Measurements from ENCODE around the gene ERMARD. TPM values are rescaled to one million over a fixed set of nuclear protein-coding genes. Genes with fewer than 3 reads are reported as not detected.

The ERMARD gene
- total and polyA plus RNA-seq, 4 donors, result 10.3 to 72.8 (median 22.1) TPM

DNA sequence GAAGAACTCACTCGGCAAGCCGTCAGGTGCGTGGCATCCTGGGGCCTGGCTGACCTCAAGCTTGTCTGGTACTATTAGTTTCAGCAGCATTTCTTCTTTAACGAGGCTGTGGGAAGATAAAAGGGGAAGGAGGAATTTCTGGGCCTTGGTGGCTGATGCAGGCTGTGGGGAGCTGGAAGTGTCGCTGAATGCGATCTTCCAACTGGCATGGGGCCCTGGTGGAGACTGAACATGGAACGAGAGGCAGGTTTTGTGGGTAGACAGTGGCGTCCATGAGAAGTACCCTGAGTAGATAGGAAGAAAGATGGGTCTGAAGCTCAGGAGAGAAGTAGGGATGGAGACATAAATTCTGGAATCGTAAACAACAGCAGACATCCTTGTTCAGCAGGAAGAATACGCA is 23.9 kb downstream of the ERMARD start:
- H3K36me3 ChIP-seq (ENCODE audit: control insufficient read depth in 1 of 2, insufficient read depth in 2 of 2, low read length in 1 of 2), result peaks cover 0 to 9% of the 10 kb centered on the region in 2 donors

DNA sequence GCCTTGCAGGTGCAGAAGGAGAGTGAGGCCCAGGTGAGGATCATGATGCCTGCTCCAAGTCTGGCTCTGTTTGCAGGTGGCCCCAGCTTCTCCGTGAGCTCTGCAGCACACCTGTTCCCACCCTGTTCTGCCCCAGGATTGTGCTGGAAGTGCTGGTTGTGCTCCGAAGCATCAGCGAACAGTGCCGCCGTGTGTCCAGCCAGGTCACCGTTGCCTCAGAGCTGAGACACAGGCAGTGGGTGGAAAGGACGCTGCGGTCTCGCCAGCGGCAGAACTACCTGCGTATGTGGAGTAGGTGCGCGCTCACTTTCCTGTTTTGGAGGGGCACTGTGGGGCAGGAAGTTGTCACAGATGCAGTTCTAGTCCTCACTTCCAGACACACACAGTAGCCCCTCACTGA is 25.0 kb downstream of the ERMARD start:
- intact Hi-C loops (cut with DNase I), result no loop called here
- peaks cover 0 to 9% of the 10 kb centered on the region in 2 donors for H3K36me3 ChIP-seq (ENCODE audit: control insufficient read depth in 1 of 2, insufficient read depth in 2 of 2, low read length in 1 of 2)
- H3K27me3 ChIP-seq (ENCODE audit: control insufficient read depth in 1 of 2, insufficient read depth in 2 of 2, low read length in 1 of 2), result no peaks in the 10 kb centered on the region
- no peak overlapping the region for H3K4me3 ChIP-seq (ENCODE audit: low read length in 2 of 2)
- ATAC-seq (ENCODE audit: low FRiP score) (no peak), DNase-seq (no peak)
- H3K9me3 ChIP-seq (ENCODE audit: control insufficient read depth, low read length), result no peaks in the 10 kb centered on the region
- H3K27ac ChIP-seq (ENCODE audit: low read depth in 1 of 2, low read length in 2 of 2), result no peak overlapping the region
- no peaks in the 10 kb centered on the region for H3K4me1 ChIP-seq (ENCODE audit: control insufficient read depth in 1 of 2, insufficient read depth in 2 of 2, low read length in 2 of 2)
- 96% methylated on average over 13 of the region's 13 CpGs for WGBS, 2 donors

More for the DNA sequence above, 23.9 kb downstream of the ERMARD start:
- intact Hi-C loops (cut with DNase I), result no loop called here
- no peaks in the 10 kb centered on the region for H3K9me3 ChIP-seq (ENCODE audit: control insufficient read depth, low read length)
- H3K27me3 ChIP-seq (ENCODE audit: control insufficient read depth in 1 of 2, insufficient read depth in 2 of 2, low read length in 1 of 2), result no peaks in the 10 kb centered on the region
- ATAC-seq (ENCODE audit: low FRiP score) (no peak), DNase-seq (no peak)
- no peak overlapping the region for H3K27ac ChIP-seq (ENCODE audit: low read depth in 1 of 2, low read length in 2 of 2)
- H3K4me3 ChIP-seq (ENCODE audit: low read length in 2 of 2), result no peak overlapping the region
- WGBS, 2 donors, result 91 to 93% methylated on average over 10 of the region's 10 CpGs
- H3K4me1 ChIP-seq (ENCODE audit: control insufficient read depth in 1 of 2, insufficient read depth in 2 of 2, low read length in 2 of 2), result no peaks in the 10 kb centered on the region

DNA sequence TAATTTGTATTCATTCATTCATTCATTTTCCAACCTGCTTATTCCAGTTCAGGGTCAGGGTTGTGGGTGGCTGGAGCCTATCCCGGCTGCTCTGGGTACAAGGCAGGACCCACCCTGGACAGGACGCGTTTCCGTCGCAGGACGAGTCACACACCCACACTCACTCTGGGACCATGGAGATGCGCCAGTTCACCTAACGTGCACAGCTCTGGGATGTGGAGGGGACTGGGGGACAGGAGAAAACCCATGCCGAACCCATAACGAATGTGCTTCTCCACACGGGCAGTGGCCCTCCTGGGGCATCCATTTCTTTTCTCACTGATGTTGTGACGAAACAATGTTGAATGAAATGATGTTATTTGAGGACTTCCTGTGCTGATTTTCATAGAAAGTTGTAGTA is 26.5 kb downstream of the ERMARD start:
- ATAC-seq (ENCODE audit: low FRiP score) (no peak), DNase-seq (no peak)
- Histone ChIP-seq H3K27ac (ENCODE audit: low read depth in 1 of 2, low read length in 2 of 2) (no peak overlapping the region), H3K4me3 (ENCODE audit: low read length in 2 of 2) (no peak overlapping the region), H3K9me3 (ENCODE audit: control insufficient read depth, low read length) (no peaks in the 10 kb centered on the region), H3K36me3 (ENCODE audit: control insufficient read depth in 1 of 2, insufficient read depth in 2 of 2, low read length in 1 of 2) (peaks cover 0 to 9% of the 10 kb centered on the region in 2 donors), H3K27me3 (ENCODE audit: control insufficient read depth in 1 of 2, insufficient read depth in 2 of 2, low read length in 1 of 2) (no peaks in the 10 kb centered on the region), H3K4me1 (ENCODE audit: control insufficient read depth in 1 of 2, insufficient read depth in 2 of 2, low read length in 2 of 2) (no peaks in the 10 kb centered on the region)
- WGBS, 2 donors, result 87 to 91% methylated on average over 12 of the region's 12 CpGs
- intact Hi-C loops (cut with DNase I), result no loop called here

DNA sequence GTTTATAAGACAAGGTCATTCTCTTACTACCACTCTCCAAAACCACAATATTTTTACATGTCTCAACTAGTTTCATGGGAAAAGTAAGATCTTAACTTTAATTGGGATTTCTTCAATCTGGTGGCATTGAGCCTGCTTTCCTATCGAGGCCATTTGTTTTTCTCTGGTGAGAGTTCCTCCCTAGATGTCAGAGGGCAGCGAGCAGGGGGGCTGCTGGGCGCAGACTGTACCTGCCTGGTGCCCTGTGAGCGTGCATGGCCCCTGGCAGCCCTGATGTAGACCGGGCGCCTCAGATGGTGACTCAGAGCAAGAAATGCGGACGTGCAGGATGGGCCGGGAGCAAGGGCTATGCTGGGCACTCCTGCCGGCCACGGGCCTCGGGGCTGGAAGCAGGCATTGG is 27.2 kb downstream of the ERMARD start:
- Histone ChIP-seq H3K9me3 (ENCODE audit: control insufficient read depth, low read length) (no peaks in the 10 kb centered on the region), H3K36me3 (ENCODE audit: control insufficient read depth in 1 of 2, insufficient read depth in 2 of 2, low read length in 1 of 2) (peaks cover 0 to 9% of the 10 kb centered on the region in 2 donors)
- no peak for ATAC-seq (ENCODE audit: low FRiP score)

DNA sequence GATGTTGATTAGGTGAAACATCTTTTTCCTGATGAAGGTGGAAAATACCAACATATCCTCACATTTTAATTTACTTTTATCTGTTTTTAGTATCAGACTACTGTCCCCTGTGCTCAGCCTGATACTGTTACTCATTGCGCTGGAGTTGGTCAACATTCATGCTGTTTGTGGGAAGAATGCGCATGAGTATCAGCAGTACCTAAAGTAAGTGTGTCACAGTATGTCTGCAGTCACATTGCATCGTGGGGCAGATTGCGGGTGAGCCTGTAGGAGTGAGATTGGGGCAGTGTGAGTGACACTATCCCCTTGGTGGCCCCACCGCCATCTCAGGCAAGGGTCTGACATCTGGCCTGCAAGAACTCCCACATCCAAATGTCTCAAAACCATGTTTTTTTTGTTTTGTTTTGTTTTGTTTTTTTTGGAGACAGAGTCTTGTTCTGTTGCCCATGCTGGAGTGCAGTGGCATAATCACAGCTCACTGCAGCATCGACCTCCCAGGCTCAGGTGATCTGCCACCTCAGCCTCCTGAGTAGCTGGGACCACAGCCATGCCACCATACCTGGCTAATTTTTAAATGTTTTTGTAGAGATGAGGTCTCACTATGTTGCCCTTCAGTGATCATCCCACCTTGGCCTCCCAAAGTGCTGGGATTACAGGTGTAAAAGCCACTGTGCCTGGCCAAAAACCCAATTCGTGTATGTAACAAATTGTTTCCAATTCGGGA is 27.8 kb downstream of the ERMARD start:
- intact Hi-C loops (cut with DNase I), result no loop called here
- Histone ChIP-seq H3K36me3 (ENCODE audit: control insufficient read depth in 1 of 2, insufficient read depth in 2 of 2, low read length in 1 of 2) (peaks cover 0 to 9% of the 10 kb centered on the region in 2 donors), H3K9me3 (ENCODE audit: control insufficient read depth, low read length) (no peaks in the 10 kb centered on the region), H3K27me3 (ENCODE audit: control insufficient read depth in 1 of 2, insufficient read depth in 2 of 2, low read length in 1 of 2) (no peaks in the 10 kb centered on the region), H3K27ac (ENCODE audit: low read depth in 1 of 2, low read length in 2 of 2) (no peak overlapping the region), H3K4me3 (ENCODE audit: low read length in 2 of 2) (no peak overlapping the region), H3K4me1 (ENCODE audit: control insufficient read depth in 1 of 2, insufficient read depth in 2 of 2, low read length in 2 of 2) (no peaks in the 10 kb centered on the region)
- 83 to 86% methylated on average over 8 of the region's 8 CpGs for WGBS, 2 donors
- ATAC-seq (ENCODE audit: low FRiP score) (no peak), DNase-seq (no peak)

More for the DNA sequence above, 27.2 kb downstream of the ERMARD start:
- DNase-seq, result no peak
- Histone ChIP-seq H3K4me3 (ENCODE audit: low read length in 2 of 2) (no peak overlapping the region), H3K4me1 (ENCODE audit: control insufficient read depth in 1 of 2, insufficient read depth in 2 of 2, low read length in 2 of 2) (no peaks in the 10 kb centered on the region), H3K27ac (ENCODE audit: low read depth in 1 of 2, low read length in 2 of 2) (no peak overlapping the region), H3K27me3 (ENCODE audit: control insufficient read depth in 1 of 2, insufficient read depth in 2 of 2, low read length in 1 of 2) (no peaks in the 10 kb centered on the region)
- WGBS, 2 donors, result 91 to 92% methylated on average over 12 of the region's 12 CpGs
- intact Hi-C loops (cut with DNase I), result no loop called here

DNA sequence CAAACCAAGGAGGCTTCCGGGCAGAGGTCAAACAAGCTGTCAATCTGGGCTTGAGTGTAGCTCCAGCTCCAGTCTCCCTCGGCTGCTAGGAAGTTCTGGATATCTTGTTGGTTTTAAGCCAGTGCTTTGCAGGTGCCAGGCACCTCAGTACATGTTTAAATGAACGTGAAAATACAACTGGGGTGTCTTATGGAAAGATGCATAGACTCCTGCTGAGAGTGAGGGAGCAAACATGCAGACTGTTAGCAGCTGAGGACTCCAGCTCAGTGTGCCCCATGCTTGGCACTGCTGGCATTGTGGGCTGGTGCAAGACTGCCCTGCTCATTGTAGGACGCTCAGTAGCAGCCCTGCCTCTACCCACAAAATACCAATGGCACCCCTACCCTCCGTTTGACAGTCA is 28.5 kb downstream of the ERMARD start:
- no peak for DNase-seq
- no peaks in the 10 kb centered on the region for H3K27me3 ChIP-seq (ENCODE audit: control insufficient read depth in 1 of 2, insufficient read depth in 2 of 2, low read length in 1 of 2)
- no peak overlapping the region for H3K27ac ChIP-seq (ENCODE audit: low read depth in 1 of 2, low read length in 2 of 2)
- H3K36me3 ChIP-seq (ENCODE audit: control insufficient read depth in 1 of 2, insufficient read depth in 2 of 2, low read length in 1 of 2), result peaks cover 0 to 9% of the 10 kb centered on the region in 2 donors
- intact Hi-C loops (cut with DNase I), result no loop called here
- no peak overlapping the region for H3K4me3 ChIP-seq (ENCODE audit: low read length in 2 of 2)
- whole genome bisulfite sequencing, 2 donors, result 72 to 79% methylated on average over 5 of the region's 5 CpGs
- H3K9me3 ChIP-seq (ENCODE audit: control insufficient read depth, low read length), result no peaks in the 10 kb centered on the region
- no peaks in the 10 kb centered on the region for H3K4me1 ChIP-seq (ENCODE audit: control insufficient read depth in 1 of 2, insufficient read depth in 2 of 2, low read length in 2 of 2)
- ATAC-seq (ENCODE audit: low FRiP score), result no peak

DNA sequence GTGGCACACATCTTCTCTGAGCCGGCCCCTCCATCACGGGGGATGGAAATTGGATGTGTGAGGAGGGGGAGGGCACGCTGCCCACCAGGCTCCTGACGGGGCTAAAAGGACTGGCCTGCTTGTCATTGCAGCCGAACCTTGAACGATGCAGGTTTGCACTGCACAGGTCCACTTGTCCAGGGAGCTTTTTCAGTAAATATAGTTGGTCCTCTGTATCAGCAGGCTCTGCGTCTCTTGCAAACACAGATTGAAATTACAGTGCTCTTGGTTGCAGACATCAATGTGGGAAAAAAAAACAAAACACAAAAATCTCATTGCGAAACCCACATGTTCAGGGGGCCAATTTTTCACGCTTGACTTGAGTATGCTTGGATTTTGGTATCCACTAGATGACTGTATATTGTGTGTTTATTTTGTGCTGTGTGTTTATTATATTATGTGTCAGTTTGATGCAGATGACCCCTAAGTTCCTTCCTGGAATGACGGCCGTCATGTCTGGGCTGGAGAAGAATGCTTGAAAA is 29.2 kb downstream of the ERMARD start:
- Histone ChIP-seq H3K36me3 (ENCODE audit: control insufficient read depth in 1 of 2, insufficient read depth in 2 of 2, low read length in 1 of 2) (peaks cover 0 to 9% of the 10 kb centered on the region in 2 donors), H3K4me3 (ENCODE audit: low read length in 2 of 2) (no peak overlapping the region), H3K27ac (ENCODE audit: low read depth in 1 of 2, low read length in 2 of 2) (no peak overlapping the region), H3K9me3 (ENCODE audit: control insufficient read depth, low read length) (no peaks in the 10 kb centered on the region), H3K27me3 (ENCODE audit: control insufficient read depth in 1 of 2, insufficient read depth in 2 of 2, low read length in 1 of 2) (no peaks in the 10 kb centered on the region), H3K4me1 (ENCODE audit: control insufficient read depth in 1 of 2, insufficient read depth in 2 of 2, low read length in 2 of 2) (no peaks in the 10 kb centered on the region)
- DNase-seq (no peak), ATAC-seq (ENCODE audit: low FRiP score) (no peak)
- WGBS, 2 donors, result 82 to 89% methylated on average over 11 of the region's 11 CpGs
- intact Hi-C loops (cut with DNase I), result no loop called here

DNA sequence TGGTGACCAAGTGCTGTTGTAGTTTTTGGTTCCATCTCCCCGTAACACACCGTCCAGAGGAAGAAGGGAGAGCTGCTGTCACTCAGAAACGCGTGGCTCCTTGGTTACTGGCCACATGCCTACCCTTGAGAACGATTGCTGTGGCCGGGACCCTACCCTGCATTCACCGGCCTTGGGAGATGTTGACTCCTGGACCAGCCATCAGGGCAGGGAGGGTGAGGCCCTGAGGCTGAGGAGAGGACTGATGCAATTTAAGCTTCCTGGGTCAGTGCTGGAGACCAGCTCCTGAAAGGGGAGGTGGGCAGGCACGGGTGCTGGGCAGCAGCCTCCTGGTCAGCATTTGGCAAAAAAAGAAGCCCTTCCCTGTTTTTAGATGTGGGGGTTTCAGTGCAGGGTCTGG is 31.5 kb downstream of the ERMARD start:
- WGBS, 2 donors, result 93 to 94% methylated on average over 8 of the region's 8 CpGs
- Histone ChIP-seq H3K27me3 (ENCODE audit: control insufficient read depth in 1 of 2, insufficient read depth in 2 of 2, low read length in 1 of 2) (no peaks in the 10 kb centered on the region), H3K4me1 (ENCODE audit: control insufficient read depth in 1 of 2, insufficient read depth in 2 of 2, low read length in 2 of 2) (no peaks in the 10 kb centered on the region), H3K36me3 (ENCODE audit: control insufficient read depth in 1 of 2, insufficient read depth in 2 of 2, low read length in 1 of 2) (peaks cover 0 to 4% of the 10 kb centered on the region in 2 donors), H3K4me3 (ENCODE audit: low read length in 2 of 2) (no peak overlapping the region), H3K9me3 (ENCODE audit: control insufficient read depth, low read length) (no peaks in the 10 kb centered on the region), H3K27ac (ENCODE audit: low read depth in 1 of 2, low read length in 2 of 2) (no peak overlapping the region)
- ATAC-seq (ENCODE audit: low FRiP score) (no peak), DNase-seq (no peak)
- intact Hi-C loops (cut with DNase I), result no loop called here

DNA sequence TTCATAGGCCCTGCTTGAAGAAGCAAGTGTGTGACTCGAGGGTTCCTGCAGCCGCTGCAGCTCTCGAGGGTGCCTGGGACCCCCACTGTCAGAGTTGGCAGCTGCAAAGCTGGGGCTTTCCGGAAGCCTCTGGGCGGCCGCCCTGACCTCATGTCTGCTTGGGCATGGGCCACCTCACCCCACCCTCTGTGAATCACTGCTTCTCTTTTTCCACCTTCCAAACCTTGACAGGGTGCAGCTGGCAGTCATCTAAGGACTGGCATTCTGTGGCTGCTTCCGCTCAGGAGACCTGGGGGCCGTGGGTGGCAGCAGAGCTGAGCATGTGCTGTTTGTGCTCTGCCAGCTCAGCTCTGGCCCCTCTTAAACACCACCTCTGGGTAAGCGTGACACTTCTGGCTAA is 32.0 kb downstream of the ERMARD start:
- Histone ChIP-seq H3K27ac (ENCODE audit: low read depth in 1 of 2, low read length in 2 of 2) (no peak overlapping the region), H3K27me3 (ENCODE audit: control insufficient read depth in 1 of 2, insufficient read depth in 2 of 2, low read length in 1 of 2) (no peaks in the 10 kb centered on the region), H3K4me3 (ENCODE audit: low read length in 2 of 2) (no peak overlapping the region), H3K4me1 (ENCODE audit: control insufficient read depth in 1 of 2, insufficient read depth in 2 of 2, low read length in 2 of 2) (no peaks in the 10 kb centered on the region), H3K36me3 (ENCODE audit: control insufficient read depth in 1 of 2, insufficient read depth in 2 of 2, low read length in 1 of 2) (peaks cover 0 to 4% of the 10 kb centered on the region in 2 donors), H3K9me3 (ENCODE audit: control insufficient read depth, low read length) (no peaks in the 10 kb centered on the region)
- WGBS, 2 donors, result 79 to 80% methylated on average over 9 of the region's 9 CpGs
- DNase-seq (peak in 1 of 2 donors; percentile 38), ATAC-seq (ENCODE audit: low FRiP score) (no peak)
- intact Hi-C loops (cut with DNase I), result no loop called here

Data from aorta (tissue), 5 donors.